Measurements from ENCODE around the gene PPM1L.

The PPM1L gene

DNA sequence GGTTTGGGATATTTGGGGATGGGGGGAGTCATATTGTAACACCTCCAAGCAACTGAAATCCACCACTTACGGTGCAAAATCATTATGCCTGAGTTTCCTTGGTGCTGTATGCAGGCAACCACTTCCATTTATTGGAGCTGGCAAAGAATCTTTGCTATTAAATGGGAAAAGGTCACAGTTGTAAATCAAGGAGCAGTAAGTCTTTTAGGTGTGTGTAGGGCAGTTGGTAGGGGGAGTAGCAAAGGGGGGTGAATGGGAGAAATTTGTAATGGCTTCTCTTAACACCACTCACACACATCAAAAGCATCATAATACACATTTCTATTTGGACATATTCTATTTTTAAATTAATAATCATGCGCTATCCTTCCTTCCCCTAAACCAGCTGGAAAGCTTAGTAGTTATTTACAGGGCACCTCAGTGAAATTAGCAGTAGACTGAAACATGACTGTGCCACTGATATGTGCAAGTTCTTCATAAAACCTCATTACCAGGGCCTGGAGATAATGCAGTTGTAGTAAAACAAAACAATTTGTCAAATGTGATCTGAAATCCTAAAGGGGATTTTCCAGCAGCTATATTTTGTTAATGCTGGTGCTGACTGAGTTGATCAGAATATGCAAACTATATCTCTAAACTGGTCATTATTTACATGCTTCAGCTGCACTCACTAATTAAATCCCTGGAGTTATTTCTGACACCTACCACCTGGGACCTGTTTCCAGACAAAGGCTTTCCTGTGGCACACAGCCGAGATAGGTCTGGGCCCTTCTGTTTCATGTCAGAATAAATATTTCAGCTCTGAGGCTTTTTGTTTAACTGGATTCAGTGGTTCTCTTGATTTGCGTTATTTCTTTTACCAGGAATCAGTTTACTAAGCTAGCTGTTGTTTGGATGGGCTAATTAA is 259.1 kb downstream of the PPM1L start:
- TF ChIP-seq, protein P1, sequence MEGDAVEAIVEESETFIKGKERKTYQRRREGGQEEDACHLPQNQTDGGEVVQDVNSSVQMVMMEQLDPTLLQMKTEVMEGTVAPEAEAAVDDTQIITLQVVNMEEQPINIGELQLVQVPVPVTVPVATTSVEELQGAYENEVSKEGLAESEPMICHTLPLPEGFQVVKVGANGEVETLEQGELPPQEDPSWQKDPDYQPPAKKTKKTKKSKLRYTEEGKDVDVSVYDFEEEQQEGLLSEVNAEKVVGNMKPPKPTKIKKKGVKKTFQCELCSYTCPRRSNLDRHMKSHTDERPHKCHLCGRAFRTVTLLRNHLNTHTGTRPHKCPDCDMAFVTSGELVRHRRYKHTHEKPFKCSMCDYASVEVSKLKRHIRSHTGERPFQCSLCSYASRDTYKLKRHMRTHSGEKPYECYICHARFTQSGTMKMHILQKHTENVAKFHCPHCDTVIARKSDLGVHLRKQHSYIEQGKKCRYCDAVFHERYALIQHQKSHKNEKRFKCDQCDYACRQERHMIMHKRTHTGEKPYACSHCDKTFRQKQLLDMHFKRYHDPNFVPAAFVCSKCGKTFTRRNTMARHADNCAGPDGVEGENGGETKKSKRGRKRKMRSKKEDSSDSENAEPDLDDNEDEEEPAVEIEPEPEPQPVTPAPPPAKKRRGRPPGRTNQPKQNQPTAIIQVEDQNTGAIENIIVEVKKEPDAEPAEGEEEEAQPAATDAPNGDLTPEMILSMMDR (IDR thresholded peaks at IDR 0.05; ENCODE audit: extremely low read depth, missing control alignments): no peak
- DNase-seq (ENCODE audit: low spot score): no peak

DNA sequence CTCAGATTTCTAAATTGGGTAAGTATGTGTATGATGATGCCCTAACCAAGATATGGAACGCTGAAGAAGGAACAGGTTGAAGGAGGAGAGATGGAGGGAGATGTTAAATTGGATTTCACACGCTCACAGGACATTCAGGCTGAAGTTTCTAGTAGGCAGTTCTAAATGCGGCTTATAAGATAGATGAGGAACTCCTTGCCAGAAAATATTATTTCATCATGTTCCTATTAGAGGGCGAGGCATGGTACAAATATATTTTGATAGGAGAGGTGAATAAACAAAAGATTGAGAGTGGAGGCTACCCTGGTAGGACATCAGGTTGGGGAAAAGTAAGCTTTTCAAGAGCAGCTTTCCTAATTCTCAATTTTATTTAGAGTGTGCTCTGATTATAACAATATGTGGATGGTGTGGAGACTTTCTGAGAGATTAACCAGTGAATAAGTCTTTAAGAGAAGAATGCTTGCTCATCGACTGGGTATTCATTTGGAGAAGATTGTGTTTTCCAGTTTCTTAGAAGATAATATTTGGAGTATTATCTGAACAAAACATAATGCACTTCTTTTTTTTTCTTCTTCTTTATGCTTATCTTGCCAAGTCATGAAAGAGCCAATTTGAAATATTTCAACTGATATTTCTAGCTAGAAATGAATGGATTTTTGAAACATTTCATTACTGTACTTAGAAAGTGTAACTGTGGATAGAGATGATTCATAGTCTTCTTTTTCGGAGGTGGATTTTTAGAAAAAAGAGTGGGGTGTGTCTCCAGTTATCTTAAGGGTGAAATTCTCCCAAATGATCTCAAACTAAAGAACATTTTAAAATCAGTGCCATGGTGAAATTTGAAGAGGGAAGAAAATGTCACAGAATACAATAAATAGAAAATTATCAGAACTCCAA is 260.6 kb downstream of the PPM1L start:
- DNase-seq (ENCODE audit: low spot score): no peak
- TF ChIP-seq, protein P1 (IDR thresholded peaks at IDR 0.05; ENCODE audit: extremely low read depth, missing control alignments): no peak

DNA sequence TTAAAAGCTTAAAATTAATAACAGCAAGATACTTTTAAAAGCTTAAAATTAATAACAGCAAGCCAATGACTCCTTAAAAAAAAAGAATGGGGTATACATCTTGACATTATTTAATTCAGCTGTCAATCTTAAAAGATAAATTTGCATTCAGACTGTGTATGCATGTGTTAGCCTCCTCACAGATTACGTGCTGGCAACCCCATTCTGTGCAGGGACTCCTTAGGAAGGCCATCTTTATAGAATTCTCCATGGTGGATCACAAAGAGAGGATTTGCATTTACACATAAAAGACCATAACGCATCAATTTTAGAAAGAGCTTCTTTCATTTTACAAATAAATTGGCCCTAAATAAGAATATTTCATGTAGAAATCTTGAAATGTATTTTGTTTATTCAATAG is 261.9 kb downstream of the PPM1L start:
- no peak for DNase-seq (ENCODE audit: low spot score)
- TF ChIP-seq, protein P1 (IDR thresholded peaks at IDR 0.05; ENCODE audit: extremely low read depth, missing control alignments): no peak

DNA sequence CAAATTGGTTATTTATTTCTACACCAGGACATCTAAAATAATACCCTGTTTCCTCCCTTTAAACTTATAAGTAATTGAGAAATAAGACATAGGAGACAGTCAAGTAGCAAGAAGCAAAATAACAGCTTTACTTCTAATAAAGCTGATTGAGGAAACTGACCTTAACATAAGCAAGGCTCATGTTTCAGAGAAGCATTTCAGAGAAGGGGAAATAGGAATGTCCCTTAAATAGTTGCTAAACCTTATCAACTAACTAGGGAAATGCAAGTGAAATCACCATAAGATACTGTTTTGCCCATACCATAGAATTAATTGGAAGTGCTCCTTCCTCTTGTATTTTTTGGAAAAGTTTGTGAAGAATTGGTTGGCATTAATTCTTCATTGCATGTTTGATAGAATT is 264.2 kb downstream of the PPM1L start:
- no peak for DNase-seq (ENCODE audit: low spot score)
- TF ChIP-seq, protein P1 (IDR thresholded peaks at IDR 0.05; ENCODE audit: extremely low read depth, missing control alignments): no peak

DNA sequence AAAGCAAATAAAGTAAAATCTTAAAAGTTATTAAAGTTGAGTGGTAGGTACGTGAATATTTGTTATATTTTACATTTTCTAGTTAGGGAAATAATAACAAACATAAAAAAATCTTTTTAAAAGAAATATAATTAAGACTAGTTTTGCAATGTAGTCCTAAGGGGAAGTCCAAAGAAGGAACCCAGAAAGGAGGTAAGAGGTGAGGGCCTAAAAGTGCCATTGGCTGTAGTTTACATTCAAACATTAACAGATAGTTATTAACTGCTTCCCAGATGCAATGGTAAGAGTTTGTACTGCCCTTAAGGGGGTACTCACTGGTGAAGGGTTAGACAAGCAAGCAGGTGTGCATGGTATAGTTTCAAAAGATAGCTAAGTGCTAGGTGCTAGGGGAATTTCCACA is 269.9 kb downstream of the PPM1L start:
- TF ChIP-seq, protein P1 (IDR thresholded peaks at IDR 0.05; ENCODE audit: extremely low read depth, missing control alignments): no peak
- DNase-seq (ENCODE audit: low spot score): no peak

DNA sequence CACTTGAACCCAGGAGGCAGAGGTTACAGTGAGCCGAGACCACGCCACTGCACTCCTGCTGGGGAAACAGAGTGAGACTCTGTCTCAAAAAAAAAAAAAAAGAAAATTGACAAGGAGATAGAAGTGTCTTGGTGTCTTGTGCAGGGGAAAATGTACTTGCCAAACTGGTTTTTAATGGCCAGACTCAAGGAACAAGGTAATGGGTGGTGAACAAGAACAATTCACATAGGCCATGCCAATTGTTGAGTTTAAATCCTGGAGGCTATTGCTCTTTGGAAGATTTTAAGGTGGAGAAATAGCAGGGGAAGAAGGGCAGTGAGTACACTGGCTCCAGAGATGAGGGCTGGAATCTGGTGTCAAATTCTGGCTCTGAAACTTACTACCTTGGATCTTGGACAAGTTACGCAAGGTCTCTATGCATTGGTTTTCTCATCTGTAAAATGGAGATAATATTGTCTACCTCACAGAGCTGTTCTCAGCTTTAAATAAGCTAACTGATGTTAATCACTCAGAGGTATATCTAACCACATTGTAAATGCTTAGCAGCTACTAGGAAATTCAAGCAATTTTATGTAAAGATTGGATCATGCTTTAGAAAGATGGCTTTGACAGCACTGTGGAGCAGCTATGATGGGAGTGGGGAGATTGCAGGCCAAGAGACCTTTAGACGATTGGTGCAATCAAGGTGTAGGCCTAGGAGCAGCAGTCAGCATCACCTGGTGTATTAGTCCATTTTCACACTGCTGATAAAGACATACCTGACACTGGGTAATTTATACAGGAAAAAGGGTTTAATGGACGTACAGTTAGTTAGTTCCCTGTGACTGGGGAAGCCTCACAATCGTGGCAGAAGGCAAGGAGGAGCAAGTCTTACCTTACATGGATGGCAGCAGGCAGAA is 270.8 kb downstream of the PPM1L start:
- TF ChIP-seq, protein P1 (IDR thresholded peaks at IDR 0.05; ENCODE audit: extremely low read depth, missing control alignments): no peak
- DNase-seq (ENCODE audit: low spot score): no peak
